Activated CD4-positive, alpha-beta T cell treated with anti-CD3 and anti-CD28 coated beads, Interleukin-10, Interleukin-2, amounts not matched to agents 100 ng/mL and 50 ng/mL, durations not matched to agents 16 hours and 8 hours (primary cell): ENCODE results near the gene TTC7B.

Experiments
- DNase-seq: peaks from one replicate; pipeline ENCODE4 v3.0.0-alpha.2; 2020

Gene TTC7B

DNA sequence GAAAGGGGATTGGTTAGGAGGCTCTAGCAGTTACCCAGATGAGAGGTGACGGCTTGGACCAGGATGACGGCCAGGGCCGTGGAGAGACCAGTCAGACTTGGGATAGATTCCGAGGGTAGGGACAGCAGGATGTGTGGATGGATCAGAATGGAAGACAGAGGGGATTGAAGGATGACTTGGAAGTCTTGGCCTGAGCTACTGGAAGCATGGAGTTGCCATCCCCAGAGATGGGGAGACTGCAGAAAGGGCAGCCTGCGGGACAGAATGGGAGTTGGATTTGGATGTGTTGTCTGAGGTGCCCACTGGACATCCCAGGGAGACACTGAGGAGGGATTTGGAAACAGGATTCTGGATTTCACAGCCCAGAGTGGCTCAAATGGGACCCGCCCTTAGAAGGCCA is 317.1 kb downstream of the TTC7B start:
- no peak for DNase-seq

DNA sequence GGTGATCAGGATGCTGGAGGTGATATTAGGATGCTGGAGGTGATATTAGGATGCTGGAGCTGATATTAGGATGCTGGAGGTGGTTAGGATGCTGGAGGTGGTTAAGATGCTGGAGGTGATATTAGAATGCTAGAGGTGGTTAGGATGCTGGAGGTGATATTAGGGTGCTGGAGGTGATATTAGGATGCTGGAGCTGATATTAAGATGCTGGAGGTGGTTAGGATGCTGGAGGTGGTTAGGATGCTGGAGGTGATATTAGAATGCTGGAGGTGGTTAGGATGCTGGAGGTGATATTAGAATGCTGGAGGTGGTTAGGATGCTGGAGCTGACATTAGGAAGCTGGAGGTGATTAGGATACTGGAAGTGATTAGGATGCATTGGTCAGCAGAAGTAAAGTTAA is 318.0 kb downstream of the TTC7B start:
- no peak for DNase-seq

DNA sequence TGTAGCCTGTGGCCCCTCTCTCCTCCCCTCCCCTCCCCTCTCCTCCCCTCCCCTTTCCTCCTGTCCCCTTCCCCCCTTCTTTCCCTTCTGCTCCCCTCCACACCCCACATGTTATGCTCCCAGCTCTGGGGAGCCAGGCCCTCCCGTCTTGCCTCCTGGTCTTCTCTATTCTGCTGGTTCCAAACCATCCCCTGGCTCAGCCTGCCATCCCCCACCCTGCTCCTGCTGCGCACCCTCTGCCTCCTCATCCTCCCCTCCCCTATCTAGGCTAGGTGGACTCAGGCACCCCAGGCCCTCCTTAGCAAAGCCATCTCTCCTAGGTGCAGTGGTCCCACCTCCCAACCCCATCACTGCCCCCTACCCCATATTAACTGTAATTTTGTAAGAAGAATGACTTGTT is 319.9 kb downstream of the TTC7B start:
- DNase-seq, result no peak

DNA sequence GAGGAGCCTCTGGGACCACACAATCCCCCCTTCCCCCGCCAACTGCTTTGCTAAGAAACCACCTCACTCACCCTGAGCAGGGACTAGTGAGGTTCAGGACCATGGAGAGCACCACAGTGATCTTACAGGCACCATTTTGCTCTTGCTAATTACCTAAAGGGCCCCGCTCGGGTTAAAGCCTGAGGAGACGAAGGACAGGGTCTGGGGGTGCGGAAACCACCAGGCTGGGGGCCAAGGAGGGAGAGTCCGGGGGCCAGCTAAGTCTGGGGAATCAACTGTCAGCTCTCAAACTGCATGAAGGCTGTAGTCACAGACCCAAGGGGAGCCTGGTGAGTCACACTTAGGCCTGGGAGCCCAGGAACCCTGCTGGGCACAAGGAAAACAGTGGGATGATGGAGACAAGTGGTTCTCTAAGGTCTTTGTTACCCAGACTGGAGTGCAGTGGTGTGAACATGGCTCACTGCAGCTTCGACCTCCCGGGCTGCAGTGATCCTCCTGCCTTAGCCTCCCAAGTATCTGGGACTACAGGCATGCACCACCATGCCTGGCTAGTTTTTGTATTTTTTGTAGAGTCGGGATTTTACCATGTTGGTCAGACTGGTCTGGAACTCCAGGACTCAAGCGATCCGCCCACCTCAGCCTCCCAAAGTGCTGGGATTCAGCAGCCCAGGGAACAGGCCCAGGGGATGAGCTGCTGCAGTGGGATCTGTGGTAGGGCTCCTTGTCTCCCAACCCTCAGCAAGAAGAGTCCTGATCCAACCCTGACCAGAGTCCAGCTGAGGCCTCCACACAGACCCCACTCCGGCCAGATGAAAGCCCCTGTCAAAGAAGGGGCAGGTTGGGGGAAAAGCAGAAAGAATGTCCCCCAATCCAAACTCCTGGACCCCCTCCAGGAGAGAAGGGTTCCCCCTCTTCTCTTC is 320.6 kb downstream of the TTC7B start:
- peak; percentile 38 for DNase-seq

DNA sequence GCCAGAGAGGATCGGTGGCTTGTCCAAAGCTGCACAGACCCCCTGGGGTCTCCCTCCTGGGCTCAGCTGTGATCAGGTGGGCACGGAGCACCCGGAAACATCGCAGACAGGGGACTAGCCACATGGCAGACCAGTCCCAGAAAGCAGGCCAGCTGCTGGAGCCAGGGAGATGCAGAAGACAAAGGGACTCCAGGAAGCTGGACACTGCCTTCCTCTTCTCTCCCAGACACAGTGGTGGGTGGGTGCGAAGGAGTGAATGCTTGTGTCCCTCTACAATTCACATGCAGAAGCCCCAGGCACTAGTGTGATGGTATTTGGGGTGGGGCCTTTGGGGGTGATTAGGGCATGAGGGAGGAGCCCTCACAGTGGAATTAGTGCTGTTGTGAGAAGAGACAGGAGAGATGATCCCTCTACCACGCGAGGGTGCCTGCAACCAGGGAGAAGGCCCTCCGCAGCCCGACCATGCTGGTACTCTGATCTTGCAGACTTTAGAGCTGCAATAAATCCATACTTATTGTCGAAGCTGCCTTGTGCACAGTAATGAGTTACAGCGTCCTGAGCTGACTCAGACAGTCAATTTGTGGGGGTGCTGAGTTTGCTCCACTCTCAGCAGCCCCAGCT is 324.2 kb downstream of the TTC7B start:
- no peak for DNase-seq

DNA sequence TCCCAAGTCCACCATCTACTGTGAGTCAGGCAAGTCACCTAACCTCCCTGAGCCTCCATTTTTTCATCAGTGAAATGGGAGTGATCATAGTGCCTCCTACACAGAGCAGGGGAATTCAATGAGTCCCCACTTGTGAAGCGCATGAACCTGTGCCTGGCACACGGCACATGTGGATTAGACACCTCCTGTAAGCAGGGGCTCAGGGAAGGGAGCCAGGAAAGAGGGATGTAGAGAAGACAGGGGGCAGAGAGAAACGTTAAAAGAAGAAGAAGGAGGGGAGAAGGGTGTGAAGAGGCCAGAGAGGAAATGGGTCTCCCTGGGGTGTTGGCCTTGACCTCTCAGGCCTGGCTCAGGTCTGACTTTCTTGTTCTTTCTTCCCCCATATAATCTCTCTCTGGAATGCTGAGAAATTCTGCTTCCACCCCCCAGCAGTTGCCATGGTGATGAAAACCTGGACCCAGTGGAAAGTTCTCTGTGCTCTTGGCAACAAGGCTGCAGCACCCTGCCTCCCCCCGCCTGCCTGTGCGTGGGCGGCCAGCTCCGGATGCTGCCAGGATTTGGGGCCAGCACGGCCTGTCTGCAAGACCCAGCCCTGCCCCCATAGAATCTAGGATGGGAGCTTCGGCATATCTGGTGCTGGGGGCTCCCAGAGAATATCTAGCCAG is 324.9 kb downstream of the TTC7B start:
- DNase-seq, result no peak

DNA sequence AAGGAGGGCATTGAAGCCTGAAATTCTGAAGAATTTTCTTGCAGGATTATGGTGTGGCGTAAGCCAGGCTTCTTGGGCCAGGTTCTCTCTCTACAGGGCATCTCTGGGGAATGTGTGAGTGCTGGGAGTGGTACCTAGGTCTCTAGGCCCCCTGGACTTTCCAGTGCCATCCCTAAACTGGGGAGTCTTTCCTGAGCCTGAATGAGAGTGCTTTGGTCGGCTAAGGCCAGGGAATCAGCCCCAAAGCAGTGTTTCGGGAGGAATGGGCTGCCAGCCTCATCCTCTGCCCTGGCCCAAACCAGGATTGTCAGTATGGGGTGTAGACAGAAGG is 325.5 kb downstream of the TTC7B start:
- DNase-seq, result no peak

DNA sequence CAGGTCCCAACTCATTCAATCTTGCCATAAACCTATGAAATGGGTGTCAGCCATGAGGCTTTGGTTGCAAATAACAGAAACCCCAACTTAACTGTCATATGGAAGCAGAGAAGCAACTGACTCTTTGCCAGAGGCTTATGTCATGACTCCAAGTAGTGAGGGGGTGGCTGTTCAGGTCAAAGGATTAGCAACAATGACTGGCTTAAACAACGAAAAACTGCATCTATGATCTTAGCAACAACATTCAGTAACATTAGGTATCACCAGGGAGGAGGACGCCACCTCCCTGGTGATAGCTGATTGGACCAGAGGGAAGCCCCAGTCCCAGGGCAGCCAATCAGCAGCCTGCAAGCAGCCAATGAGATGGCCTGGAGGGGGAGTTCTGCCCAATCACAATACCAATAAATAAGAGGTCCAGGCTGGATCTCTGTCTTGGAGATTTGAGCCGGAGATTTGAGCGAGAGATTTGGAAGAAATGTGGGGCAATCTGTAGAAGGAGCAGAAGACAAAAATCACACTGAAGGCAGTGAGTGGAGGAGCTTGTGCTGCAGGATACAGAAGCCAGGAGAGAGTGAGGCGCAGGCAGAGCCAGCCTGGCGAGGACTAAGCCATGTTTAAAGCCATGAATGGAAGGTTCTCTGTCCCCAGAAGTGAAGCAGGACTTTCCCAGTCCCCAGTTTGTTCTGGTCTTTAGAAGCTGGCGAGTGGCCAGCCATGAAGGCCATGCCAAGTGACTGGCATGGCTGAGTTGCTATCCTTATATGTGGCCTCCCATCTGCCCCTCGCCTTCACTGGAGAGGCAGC is 326.1 kb downstream of the TTC7B start:
- DNase-seq, result no peak

DNA sequence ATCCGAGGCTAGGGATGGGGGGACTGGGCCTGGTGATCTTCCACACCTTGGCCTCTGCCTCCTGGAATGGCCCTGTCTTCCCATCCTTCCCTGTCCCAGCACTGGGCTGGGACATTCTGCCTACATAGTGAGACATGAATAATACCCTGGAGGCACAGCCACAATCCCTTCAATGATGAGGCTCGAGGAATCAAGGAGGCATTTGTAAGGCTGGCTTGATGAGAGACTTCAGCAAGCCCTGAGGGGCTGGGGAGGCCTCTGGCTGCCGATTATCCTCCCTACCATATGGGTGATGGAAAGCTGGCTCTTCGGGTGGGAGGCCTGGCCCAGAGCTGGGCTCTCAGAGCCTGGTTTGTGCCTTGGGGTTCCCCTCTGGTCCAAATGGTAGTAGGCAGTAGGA is 326.9 kb downstream of the TTC7B start:
- DNase-seq, result no peak

DNA sequence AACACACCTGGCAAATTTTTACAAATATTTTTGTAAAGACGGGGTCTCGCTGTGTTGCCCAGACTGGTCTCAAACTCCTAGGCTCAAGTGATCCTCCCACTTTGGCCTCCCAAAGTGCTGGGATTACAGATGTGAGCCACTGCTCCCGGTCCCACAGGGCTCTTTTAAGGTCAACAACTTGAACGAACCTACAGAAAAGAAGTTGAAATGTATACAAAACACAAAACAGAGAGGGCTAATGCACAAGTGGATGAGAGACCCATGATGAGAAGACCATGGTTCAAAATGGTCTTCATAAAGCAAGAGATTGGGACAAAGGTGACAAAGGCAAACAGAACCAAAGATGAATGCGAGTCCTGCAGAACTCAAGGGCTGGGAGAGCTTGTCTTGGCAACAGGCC is 328.0 kb downstream of the TTC7B start:
- DNase-seq, result no peak

DNA sequence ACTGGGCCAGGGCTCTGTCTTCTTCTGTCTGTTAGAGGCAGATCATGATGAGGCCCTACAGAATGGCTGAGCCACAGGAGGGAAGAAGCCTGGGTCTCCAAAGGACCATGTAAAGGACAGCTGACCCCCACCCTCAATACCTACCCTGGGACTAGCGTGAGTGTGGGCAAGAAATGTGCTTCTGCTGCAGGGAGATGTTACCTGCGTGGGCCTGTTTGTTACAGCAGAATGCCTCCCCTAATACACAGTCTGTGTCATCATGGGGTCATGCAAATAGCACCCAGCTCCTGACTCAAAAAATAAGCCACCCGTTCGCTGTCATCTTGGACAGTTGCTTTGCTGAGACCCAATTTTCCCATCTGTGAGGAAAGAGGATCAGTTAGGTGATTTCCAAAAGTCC is 328.8 kb downstream of the TTC7B start:
- no peak for DNase-seq

DNA sequence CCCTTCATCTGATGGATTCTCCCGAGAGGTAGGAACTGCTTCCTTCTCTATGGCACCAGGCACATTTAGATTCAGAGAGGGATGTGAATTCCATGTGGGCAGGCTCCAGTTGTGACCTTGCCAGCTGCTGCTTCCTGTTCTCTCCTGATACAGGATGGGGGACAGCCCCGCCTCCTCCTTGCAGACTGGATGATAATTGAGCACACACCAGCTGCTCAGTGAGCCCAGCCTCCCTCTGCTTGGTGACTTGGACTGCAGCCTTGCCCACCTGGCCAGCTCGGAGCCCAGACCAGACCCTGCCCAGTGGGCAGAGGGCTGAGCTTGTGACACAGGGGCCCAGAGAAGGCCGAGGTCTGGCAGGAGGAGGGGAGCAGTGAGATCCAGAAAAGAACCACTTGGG is 329.2 kb downstream of the TTC7B start:
- DNase-seq, result no peak

DNA sequence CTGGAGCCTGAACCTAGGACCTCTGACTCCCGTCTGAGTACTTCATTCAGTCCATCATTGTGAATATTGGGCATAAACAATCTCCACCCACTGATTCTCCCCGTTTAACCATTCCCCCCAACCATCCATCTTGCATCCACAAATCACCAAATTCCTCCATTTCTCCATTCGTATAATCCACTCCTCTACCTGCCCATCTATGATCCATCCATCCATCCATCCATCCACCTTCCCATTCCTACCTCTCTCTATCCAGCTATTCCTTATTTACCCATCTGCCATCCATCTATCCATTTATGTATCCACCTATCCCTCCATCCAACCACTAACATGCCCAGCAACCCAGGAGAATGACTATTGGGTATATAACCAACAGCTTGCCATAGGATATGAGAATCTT is 331.9 kb downstream of the TTC7B start:
- no peak for DNase-seq

DNA sequence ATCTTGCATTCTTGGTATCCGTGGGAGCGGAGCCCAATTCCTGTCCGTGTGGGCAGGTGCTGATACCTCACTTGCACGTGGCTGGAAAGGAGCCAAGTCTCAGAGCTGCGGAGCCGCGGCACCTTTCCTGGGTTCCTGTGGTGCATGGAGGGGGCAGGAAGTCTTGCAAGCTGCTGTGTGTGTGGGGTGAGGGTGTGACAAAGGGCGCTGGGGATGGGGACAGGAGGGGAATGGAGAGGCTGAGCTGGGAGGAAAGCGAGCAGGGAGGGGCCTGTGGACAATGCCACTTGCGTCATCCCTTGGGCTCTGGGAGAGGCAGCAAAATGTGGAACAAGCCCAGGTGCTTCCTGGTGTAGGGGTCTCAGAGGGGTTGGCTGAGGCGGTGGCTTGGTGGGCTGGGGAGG is 332.7 kb downstream of the TTC7B start:
- no peak for DNase-seq

DNA sequence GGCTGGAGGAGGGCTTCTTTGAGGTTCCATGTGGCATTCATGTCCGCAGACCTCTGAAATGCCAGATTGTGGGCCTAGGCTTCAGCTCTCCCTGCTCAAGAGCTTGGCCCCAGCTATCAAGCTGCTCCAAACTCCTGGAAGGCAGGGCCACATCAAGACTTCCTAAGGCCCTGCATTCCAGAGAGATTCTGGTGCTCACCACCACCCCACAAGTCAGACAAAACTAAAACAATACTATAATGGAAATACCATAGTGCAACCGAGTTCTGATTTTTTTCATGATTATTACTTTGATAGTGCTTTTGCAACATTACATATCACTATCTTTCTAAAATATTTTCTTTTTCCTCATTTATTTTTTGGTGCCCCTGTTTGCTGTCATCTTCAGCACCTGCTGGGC is 333.1 kb downstream of the TTC7B start:
- DNase-seq, result no peak

DNA sequence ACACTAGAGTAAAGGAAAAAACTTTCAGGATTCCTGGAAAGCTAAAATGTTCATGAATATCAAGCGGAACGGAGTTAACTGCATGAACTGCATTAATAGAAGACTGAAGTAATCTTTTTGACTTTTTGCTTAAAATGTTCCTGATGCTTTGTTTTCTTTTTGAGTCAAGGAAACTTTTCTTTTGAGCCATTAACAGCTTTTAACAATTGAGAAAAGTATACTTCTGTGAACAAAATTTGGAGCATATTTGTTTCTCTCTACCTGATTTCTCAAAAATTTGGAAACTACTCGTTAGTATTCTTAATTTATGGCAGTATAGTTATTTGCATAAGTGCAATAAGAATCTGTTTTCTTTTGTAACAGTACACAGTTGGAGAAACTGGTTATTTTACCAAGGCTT is 340.9 kb downstream of the TTC7B start:
- DNase-seq, result no peak
